SK-N-SH (cell line): ENCODE data around the gene MADD. TPM values are rescaled to one million over a fixed set of nuclear protein-coding genes. Genes with fewer than 3 reads are reported as not detected.

Experiments
- CTCF ChIA-PET: fragments of 300-600, 350-600 bp; formaldehyde crosslinking; extraction: SDS; loops from one replicate; lab custom pipeline; 2021; lab: Yijun Ruan, JAX
- POLR2A ChIA-PET: fragments of 350-600 bp; sonication (Branson Sonifier 250); formaldehyde crosslinking; extraction: SDS; loops from one replicate; lab custom pipeline; 2020; ENCODE audit warnings: antibody characterized with exemption, inconsistent platforms; lab: Yijun Ruan, JAX
- DNase-seq: peaks from one replicate; pipeline ENCODE4 v3.0.0; 2012
- H2AFZ ChIP-seq: fragments of 200-600 bp; sonication (generic); 2 replicates; pipeline ENCODE4 v1.8.1; 2016; ENCODE audit warnings: antibody characterized with exemption, mild to moderate bottlenecking, low read depth
- H3F3A ChIP-seq: fragments of 200-600 bp; sonication (generic); replicated peaks from 2 replicates; pipeline ENCODE3; 2016; ENCODE audit warnings: antibody characterized with exemption, mild to moderate bottlenecking; ENCODE audit not compliant: insufficient read depth
- H3K27ac ChIP-seq, 2 experiments: fragments of 200-500 bp in 1 of 2; fragments of 200-600 bp in 1 of 2; sonication (Bioruptor generic) in 1 of 2; sonication (generic), shearing (Covaris generic) in 1 of 2; 2 replicates each; pipeline versions ENCODE4 v1.5.1 to v1.6.1; 2014 to 2016; ENCODE audit warnings: low read depth in 2 of 2, inconsistent platforms in 1 of 2, low read length in 1 of 2, mild to moderate bottlenecking in 1 of 2, mixed read lengths in 1 of 2
- H3K27me3 ChIP-seq: fragments of 200-600 bp; sonication (generic), shearing (Covaris generic); 2 replicates; pipeline ENCODE4 v1.6.1; 2016; ENCODE audit warnings: mixed run types; ENCODE audit not compliant: insufficient read depth
- H3K36me3 ChIP-seq, 2 experiments: fragments of 200-500 bp in 1 of 2; fragments of 200-600 bp in 1 of 2; sonication (Bioruptor generic) in 1 of 2; sonication (generic) in 1 of 2; replicated peaks in 1 of 2; 2 replicates each; pipeline versions ENCODE3 to v1.5.1; 2014 to 2016; ENCODE audit warnings: low read length in 1 of 2, mild to moderate bottlenecking in 1 of 2; ENCODE audit not compliant: insufficient read depth in 2 of 2, control insufficient read depth in 1 of 2
- H3K4me1 ChIP-seq, 2 experiments: fragments of 200-500 bp in 1 of 2; fragments of 200-600 bp in 1 of 2; sonication (Bioruptor generic) in 1 of 2; sonication (generic), shearing (Covaris generic) in 1 of 2; 2 replicates each; pipeline versions ENCODE4 v1.5.1 to v1.6.1; 2014 to 2016; ENCODE audit warnings: low read depth in 1 of 2, low read length in 1 of 2, mixed run types in 1 of 2; ENCODE audit not compliant: insufficient read depth in 2 of 2, control insufficient read depth in 1 of 2
- H3K4me2 ChIP-seq: fragments of 200-600 bp; sonication (generic), shearing (Covaris generic); 2 replicates; pipeline ENCODE4 v1.6.1; 2017; ENCODE audit warnings: mixed run types
- H3K4me3 ChIP-seq, 2 experiments: fragments of 200-500 bp in 1 of 2; fragments of 200-600 bp in 1 of 2; sonication (Bioruptor generic) in 1 of 2; sonication (generic), shearing (Covaris generic) in 1 of 2; 2 replicates each; pipeline versions ENCODE4 v1.5.1 to v1.8.1; 2014 to 2016; ENCODE audit warnings: low read depth in 2 of 2, inconsistent platforms in 1 of 2, low read length in 1 of 2, mild to moderate bottlenecking in 1 of 2, mixed read lengths in 1 of 2, moderate library complexity in 1 of 2
- H3K79me2 ChIP-seq: fragments of 200-600 bp; sonication (generic); 2 replicates; pipeline ENCODE4 v1.8.1; 2017; ENCODE audit warnings: mild to moderate bottlenecking; ENCODE audit not compliant: insufficient read depth
- H3K9ac ChIP-seq: fragments of 200-600 bp; sonication (generic); 2 replicates; pipeline ENCODE4 v1.6.1; 2017; ENCODE audit warnings: mixed run types
- H3K9me2 ChIP-seq: fragments of 200-600 bp; sonication (generic); 2 replicates; pipeline ENCODE4 v1.6.1; 2017; ENCODE audit warnings: mixed run types
- H3K9me3 ChIP-seq: fragments of 200-600 bp; sonication (generic); 2 replicates; pipeline ENCODE4 v1.6.1; 2017; ENCODE audit warnings: mixed run types, mild to moderate bottlenecking, moderate library complexity
- H4K20me1 ChIP-seq: fragments of 200-600 bp; sonication (generic); 2 replicates; pipeline ENCODE4 v1.6.1; 2017; ENCODE audit warnings: mild to moderate bottlenecking, mixed run types; ENCODE audit not compliant: insufficient read depth
- CHD2 ChIP-seq: fragments of 150-350 bp; IDR thresholded peaks from 2 replicates; pipeline ENCODE4 v1.6.1; 2018; ENCODE audit warnings: low read length; ENCODE audit not compliant: partially characterized antibody
- ELF1 ChIP-seq: IDR thresholded peaks from 2 replicates; pipeline ENCODE4 v1.4.0; 2012
- FOSL2 ChIP-seq: IDR thresholded peaks from 2 replicates; pipeline ENCODE4 v1.4.0; 2012; ENCODE audit warnings: low read depth, mild to moderate bottlenecking, moderate library complexity, borderline replicate concordance
- FOXM1 ChIP-seq: IDR thresholded peaks from 2 replicates; pipeline ENCODE4 v1.4.0; 2012; ENCODE audit warnings: low read depth, mild to moderate bottlenecking
- GABPA ChIP-seq: IDR thresholded peaks from 2 replicates; pipeline ENCODE4 v1.4.0; 2012; ENCODE audit warnings: low read depth, mild to moderate bottlenecking
- MAX ChIP-seq: IDR thresholded peaks from 2 replicates; pipeline ENCODE4 v1.4.0; 2012; ENCODE audit warnings: low read depth
- NFIC ChIP-seq: IDR thresholded peaks from 2 replicates; pipeline ENCODE4 v1.4.0; 2012; ENCODE audit warnings: borderline replicate concordance
- POLR2AphosphoS5 ChIP-seq: IDR thresholded peaks from 2 replicates; pipeline ENCODE4 v1.6.1; 2012; ENCODE audit warnings: low read depth, low read length
- TAF1 ChIP-seq: IDR thresholded peaks from 2 replicates; pipeline ENCODE4 v1.6.1; 2012; ENCODE audit warnings: low read depth, mild to moderate bottlenecking, low read length, moderate library complexity, borderline replicate concordance
- TCF12 ChIP-seq: IDR thresholded peaks from 2 replicates; pipeline ENCODE4 v1.4.0; 2012
- TEAD4 ChIP-seq: IDR thresholded peaks from 2 replicates; pipeline ENCODE4 v1.4.0; 2012; ENCODE audit warnings: mild to moderate bottlenecking, borderline replicate concordance; ENCODE audit not compliant: insufficient read depth
- USF1 ChIP-seq: IDR thresholded peaks from 2 replicates; pipeline ENCODE4 v1.4.0; 2012; ENCODE audit warnings: low read depth, borderline replicate concordance
- WGBS: methylation state at CpG from one replicate; pipeline ENCODE4 v1.1.6; 2017; ENCODE audit warnings: low lambda C conversion rate; 5-methylcytosine and 5-hydroxymethylcytosine counted together
- polyA plus RNA-seq, 3 experiments: library from polyadenylated mRNA; depleted of rRNA; stranded (reverse); fragments of >200 nt; gene quantifications; 2 replicates each; pipeline ENCODE4 v1.2.3, GENCODE V29; 2012
- TF ChIP-seq, protein P1 (sequence below): IDR thresholded peaks from 2 replicates; pipeline ENCODE4 v1.4.0; 2012; ENCODE audit warnings: low read depth, borderline replicate concordance

Gene MADD
- polyA plus RNA-seq, 1 of the 3 experiments (the other 2 are of a cell fraction), result 16.4 TPM

- TF ChIP-seq ELF1 (no peak), MAX (no peak), TEAD4 (no peak), NFIC (no peak)
- TF ChIP-seq, all 33 proteins: peak for 0
- no peak overlapping the region for H3K27ac ChIP-seq
Observed at GRCh38 chr11:47264119-47264518, 5.8 kb upstream of the MADD start.

DNA sequence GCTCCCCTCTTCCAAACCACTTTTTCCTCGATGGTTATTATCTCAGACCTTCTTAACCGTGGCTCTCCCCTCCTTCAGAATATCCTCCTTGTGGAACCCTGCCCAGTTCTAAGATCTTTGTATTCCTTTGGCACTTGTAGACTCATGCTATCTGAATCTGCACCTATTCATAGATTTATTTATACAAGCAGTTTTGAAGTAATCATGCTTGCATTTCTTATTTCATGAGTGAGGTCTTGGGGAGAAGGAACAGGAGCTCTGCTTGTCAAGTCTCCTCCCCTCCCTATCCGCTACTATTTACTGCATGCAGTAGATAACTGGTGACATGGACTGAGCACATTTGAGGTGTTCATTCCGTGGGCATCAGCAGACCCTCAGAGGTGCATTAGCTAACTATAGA is 5.4 kb upstream of the MADD start:
- DNase-seq, result no peak
- WGBS, result 92% methylated on average over 4 of the region's 4 CpGs
- H3K4me2 ChIP-seq, result peak overlapping the region; percentile 48; the same call in 1 of the 2 replicates
- H3K27ac ChIP-seq, result peak overlapping the region in 1 of 2 experiments; percentile 53; a peak in 2 of 4 replicates
- no peaks in the 10 kb centered on the region for H3K36me3 ChIP-seq
- H2AFZ ChIP-seq, result peak overlapping the region; percentile 20; the same call in 1 of the 2 replicates
- no peaks in the 10 kb centered on the region for H3K79me2 ChIP-seq
- H3K9ac ChIP-seq, result no peak overlapping the region
- H3K9me3 ChIP-seq, result no peaks in the 10 kb centered on the region
- H3K9me2 ChIP-seq, result no peaks in the 10 kb centered on the region
- no peaks in the 10 kb centered on the region for H3K27me3 ChIP-seq
- TF ChIP-seq FOSL2 (no peak), NFIC (no peak), CHD2 (no peak), TEAD4 (no peak), USF1 (no peak), FOXM1 (no peak), POLR2AphosphoS5 (no peak), GABPA (no peak), ELF1 (no peak), TAF1 (no peak), TCF12 (no peak)
- TF ChIP-seq, protein P1, sequence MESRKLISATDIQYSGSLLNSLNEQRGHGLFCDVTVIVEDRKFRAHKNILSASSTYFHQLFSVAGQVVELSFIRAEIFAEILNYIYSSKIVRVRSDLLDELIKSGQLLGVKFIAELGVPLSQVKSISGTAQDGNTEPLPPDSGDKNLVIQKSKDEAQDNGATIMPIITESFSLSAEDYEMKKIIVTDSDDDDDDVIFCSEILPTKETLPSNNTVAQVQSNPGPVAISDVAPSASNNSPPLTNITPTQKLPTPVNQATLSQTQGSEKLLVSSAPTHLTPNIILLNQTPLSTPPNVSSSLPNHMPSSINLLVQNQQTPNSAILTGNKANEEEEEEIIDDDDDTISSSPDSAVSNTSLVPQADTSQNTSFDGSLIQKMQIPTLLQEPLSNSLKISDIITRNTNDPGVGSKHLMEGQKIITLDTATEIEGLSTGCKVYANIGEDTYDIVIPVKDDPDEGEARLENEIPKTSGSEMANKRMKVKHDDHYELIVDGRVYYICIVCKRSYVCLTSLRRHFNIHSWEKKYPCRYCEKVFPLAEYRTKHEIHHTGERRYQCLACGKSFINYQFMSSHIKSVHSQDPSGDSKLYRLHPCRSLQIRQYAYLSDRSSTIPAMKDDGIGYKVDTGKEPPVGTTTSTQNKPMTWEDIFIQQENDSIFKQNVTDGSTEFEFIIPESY, result no peak
- H3F3A ChIP-seq, result peaks cover 16% of the 10 kb centered on the region
- CTCF ChIA-PET, result interaction anchor here (2.7 to 3.6 kb wide), 2 partner anchors 87 to 90 kb away, joined by 13 to 17 read pairs; partner anchors contain the start of gene ARFGAP2
- H4K20me1 ChIP-seq, result no peaks in the 10 kb centered on the region
- no peak overlapping the region for H3K4me3 ChIP-seq
- POLR2A ChIA-PET, result no interaction called here
- H3K4me1 ChIP-seq, result peaks cover 12 to 33% of the 10 kb centered on the region in 2 experiments; a peak in 3 of 4 replicates

More at GRCh38 chr11:47264119-47264518, 5.8 kb upstream of the MADD start:
- DNase-seq, result no peak
- Histone ChIP-seq H2AFZ (no peak overlapping the region), H3K4me2 (no peak overlapping the region), H3K79me2 (no peaks in the 10 kb centered on the region), H4K20me1 (no peaks in the 10 kb centered on the region), H3K4me3 (no peak overlapping the region), H3F3A (peaks cover 15% of the 10 kb centered on the region), H3K9ac (no peak overlapping the region), H3K9me2 (no peaks in the 10 kb centered on the region), H3K36me3 (no peaks in the 10 kb centered on the region), H3K4me1 (peaks cover 11 to 32% of the 10 kb centered on the region in 2 experiments; a peak in 3 of 4 replicates), H3K9me3 (no peaks in the 10 kb centered on the region), H3K27me3 (no peaks in the 10 kb centered on the region)
- ChIA-PET POLR2A (no interaction called here), CTCF (interaction anchor here (1.5 to 3.6 kb wide), 4 partner anchors 9 to 90 kb away, joined by 4 to 17 read pairs (median 9); partner anchors contain the start of genes ACP2 and ARFGAP2)
- WGBS, result 99% methylated on average over 6 of the region's 6 CpGs
